GM12801 (cell line): ENCODE measurements around the gene ELANE.

Experiments used
- CTCF ChIP-seq: IDR thresholded peaks from one replicate; pipeline ENCODE4 v1.5.1; 2011; ENCODE audit warnings: control low read depth; ENCODE audit not compliant: insufficient read length; ENCODE audit errors: extremely low read depth

Gene ELANE

GRCh38 chr19:898663-899062 is 46.6 kb downstream of the ELANE start:
- TF ChIP-seq CTCF: no peak

- no peak for TF ChIP-seq CTCF
Measured at GRCh38 chr19:899336-900042, 47.4 kb downstream of the ELANE start.

GRCh38 chr19:900043-900301 is 47.9 kb downstream of the ELANE start:
- TF ChIP-seq CTCF: no peak

- no peak for TF ChIP-seq CTCF
Measured at GRCh38 chr19:900302-901111, 48.4 kb downstream of the ELANE start.

- TF ChIP-seq CTCF: no peak
Measured at GRCh38 chr19:901216-902092, 49.4 kb downstream of the ELANE start.

- no peak for TF ChIP-seq CTCF
Measured at GRCh38 chr19:902093-902370, 49.9 kb downstream of the ELANE start.

- TF ChIP-seq CTCF: no peak
Measured at GRCh38 chr19:902446-903226, 50.5 kb downstream of the ELANE start.
